NCI-H748 treated with DMSO at 0.1 percent for 48 hours (cell line): Measurements from ENCODE around the gene TK2.
"Not testable (repeated sequence)": the region's sequence is repeated elsewhere in the genome, so short reads cannot be mapped to it uniquely, and the experiment has no call there.

Source experiments
- DNase-seq: peaks from one replicate; lab custom pipeline; 2025; lab: John Stamatoyannopoulos, UW

TK2 gene

GRCh38 chr16:66503030-66503429 is 46.9 kb downstream of the TK2 start:
- DNase-seq: no peak

GRCh38 chr16:66502020-66502913 is 47.7 kb downstream of the TK2 start:
- no peak for DNase-seq

GRCh38 chr16:66501563-66501962 is 48.4 kb downstream of the TK2 start:
- not testable (repeated sequence) for DNase-seq

- DNase-seq: not testable (repeated sequence)
Measured at GRCh38 chr16:66497921-66498320, 52.0 kb downstream of the TK2 start.

GRCh38 chr16:66496226-66496625 is 53.7 kb downstream of the TK2 start:
- not testable (repeated sequence) for DNase-seq

- DNase-seq: no peak
Measured at GRCh38 chr16:66495440-66495839, 54.5 kb downstream of the TK2 start.

- no peak for DNase-seq
Measured at GRCh38 chr16:66494916-66495315, 55.0 kb downstream of the TK2 start.

GRCh38 chr16:66493490-66494401 is 56.2 kb downstream of the TK2 start:
- no peak for DNase-seq

- DNase-seq: no peak
Measured at GRCh38 chr16:66491716-66492064, 58.2 kb downstream of the TK2 start.

GRCh38 chr16:66490774-66491715 is 58.9 kb downstream of the TK2 start:
- no peak for DNase-seq

GRCh38 chr16:66489818-66490217 is 60.1 kb downstream of the TK2 start:
- no peak for DNase-seq

- DNase-seq: no peak
Measured at GRCh38 chr16:66489385-66489784, 60.5 kb downstream of the TK2 start.

GRCh38 chr16:66488505-66488904 is 61.4 kb downstream of the TK2 start:
- DNase-seq: no peak

GRCh38 chr16:66487580-66488275 is 62.2 kb downstream of the TK2 start:
- no peak for DNase-seq

- no peak for DNase-seq
Measured at GRCh38 chr16:66486773-66487579, 62.9 kb downstream of the TK2 start.

- no peak for DNase-seq
Measured at GRCh38 chr16:66486199-66486772, 63.6 kb downstream of the TK2 start.

GRCh38 chr16:66485376-66485775 is 64.5 kb downstream of the TK2 start:
- no peak for DNase-seq

GRCh38 chr16:66484453-66485213 is 65.3 kb downstream of the TK2 start:
- DNase-seq: no peak
